Measurements from ENCODE around the gene CXCR6.

DNA sequence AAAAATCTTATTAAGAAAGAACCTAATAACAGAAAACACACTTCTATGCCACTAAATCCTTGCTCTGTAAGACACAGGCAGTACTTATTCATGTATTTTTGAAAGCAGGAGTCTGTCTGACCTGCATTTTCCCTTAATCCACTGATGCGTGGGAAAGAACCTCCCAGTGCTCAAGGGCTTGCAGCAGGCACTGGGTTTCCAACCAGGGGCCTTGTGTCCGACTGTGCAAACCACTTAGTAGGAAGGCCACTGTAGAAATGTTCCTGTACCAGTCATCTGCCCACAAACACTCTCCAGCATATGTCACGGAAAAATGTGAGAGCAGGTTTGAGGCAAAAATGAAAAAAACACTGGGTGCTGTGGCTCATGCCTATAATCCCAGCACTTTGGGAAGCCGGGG lies 12.4 kb downstream of the CXCR6 start:
- no peak for TF ChIP-seq EZH2 (IDR thresholded peaks at IDR 0.05; ENCODE audit: borderline replicate concordance, low read depth, low read length, severe bottlenecking)
- TF ChIP-seq, protein P1, sequence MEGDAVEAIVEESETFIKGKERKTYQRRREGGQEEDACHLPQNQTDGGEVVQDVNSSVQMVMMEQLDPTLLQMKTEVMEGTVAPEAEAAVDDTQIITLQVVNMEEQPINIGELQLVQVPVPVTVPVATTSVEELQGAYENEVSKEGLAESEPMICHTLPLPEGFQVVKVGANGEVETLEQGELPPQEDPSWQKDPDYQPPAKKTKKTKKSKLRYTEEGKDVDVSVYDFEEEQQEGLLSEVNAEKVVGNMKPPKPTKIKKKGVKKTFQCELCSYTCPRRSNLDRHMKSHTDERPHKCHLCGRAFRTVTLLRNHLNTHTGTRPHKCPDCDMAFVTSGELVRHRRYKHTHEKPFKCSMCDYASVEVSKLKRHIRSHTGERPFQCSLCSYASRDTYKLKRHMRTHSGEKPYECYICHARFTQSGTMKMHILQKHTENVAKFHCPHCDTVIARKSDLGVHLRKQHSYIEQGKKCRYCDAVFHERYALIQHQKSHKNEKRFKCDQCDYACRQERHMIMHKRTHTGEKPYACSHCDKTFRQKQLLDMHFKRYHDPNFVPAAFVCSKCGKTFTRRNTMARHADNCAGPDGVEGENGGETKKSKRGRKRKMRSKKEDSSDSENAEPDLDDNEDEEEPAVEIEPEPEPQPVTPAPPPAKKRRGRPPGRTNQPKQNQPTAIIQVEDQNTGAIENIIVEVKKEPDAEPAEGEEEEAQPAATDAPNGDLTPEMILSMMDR (IDR thresholded peaks at IDR 0.05; ENCODE audit: borderline replicate concordance, extremely low read depth, low read length, poor library complexity, severe bottlenecking) = no peak

All from DND-41 (cell line).